Stimulated activated CD8-positive, alpha-beta memory T cell treated with anti-CD3 and anti-CD28 coated beads, Interleukin-15, amount 100 ng/mL, for 48 hours (primary cell): ENCODE measurements around the gene ATXN1.

Experiments
- DNase-seq, 2 donors: peaks; one replicate each; pipeline ENCODE4 v3.0.0-alpha.2; 2020; ENCODE audit warnings: low read depth in 2 of 2

ATXN1 gene

GRCh38 chr6:16783509-16783908 lies 22.2 kb upstream of the ATXN1 start:
- no peak for DNase-seq

DNA sequence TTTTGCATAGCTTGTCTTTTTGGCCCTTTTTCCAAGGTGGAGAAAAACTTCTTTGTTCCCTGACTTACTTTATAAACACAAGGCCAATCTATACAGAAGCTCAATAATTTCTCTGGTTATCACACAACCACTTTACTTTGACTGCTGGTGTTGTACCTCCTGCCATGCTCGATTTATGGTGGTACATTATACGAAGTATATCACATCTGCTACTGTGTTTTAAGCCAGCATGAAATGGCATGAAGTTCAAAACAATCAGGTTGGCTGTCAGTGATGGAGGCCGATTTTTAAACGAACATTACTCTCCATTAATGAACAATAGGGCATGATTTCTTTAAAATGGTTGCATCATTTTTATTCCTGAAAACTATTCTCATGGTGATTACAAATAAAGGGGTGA lies 21.0 kb upstream of the ATXN1 start:
- DNase-seq: no peak

DNA sequence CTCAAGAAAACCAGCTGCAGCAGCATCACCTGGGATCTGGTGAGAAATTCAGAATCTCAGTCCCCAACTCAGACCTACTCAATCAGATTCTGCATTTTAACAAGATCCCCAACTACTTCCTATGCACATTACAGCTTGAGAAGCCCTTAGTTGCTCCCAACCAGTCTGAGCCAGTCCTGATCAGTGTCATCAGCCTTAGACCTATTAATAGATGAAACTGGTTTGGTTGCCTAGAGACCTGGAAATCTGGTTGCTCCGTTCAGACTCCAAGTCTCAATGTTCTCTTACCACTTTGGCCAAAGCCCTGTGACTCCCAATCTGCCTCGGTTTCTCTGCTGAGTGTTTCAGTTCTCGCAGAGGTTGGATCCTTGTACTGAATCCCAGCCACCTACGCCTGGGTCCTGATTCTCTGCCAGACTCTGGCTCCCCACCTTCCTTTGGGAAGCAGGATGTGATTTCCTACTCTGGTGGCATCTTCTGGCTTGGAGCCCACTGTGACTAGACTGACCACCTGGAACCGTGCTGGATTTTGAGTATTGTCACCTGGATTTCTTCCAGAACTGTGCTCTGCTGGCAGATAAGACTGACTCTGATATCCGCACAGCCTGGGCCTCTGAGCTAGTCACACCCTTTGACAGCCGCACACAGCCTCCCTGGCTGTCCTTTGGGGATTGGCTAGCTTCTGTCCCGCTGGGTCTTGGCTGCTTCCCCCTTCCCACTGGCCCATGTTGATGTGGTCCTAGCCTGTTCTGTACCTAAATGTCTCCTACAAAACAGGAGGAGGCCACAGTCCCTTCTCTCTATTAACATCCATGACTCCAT lies 20.3 kb upstream of the ATXN1 start:
- DNase-seq: no peak

- DNase-seq: no peak
These were observed 17.3 kb upstream of the ATXN1 start for GRCh38 chr6:16778521-16778920.

- DNase-seq: no peak
These were observed 16.5 kb upstream of the ATXN1 start for GRCh38 chr6:16777794-16778193.

- DNase-seq: no peak
These were observed 15.2 kb upstream of the ATXN1 start for GRCh38 chr6:16776394-16777017.

DNA sequence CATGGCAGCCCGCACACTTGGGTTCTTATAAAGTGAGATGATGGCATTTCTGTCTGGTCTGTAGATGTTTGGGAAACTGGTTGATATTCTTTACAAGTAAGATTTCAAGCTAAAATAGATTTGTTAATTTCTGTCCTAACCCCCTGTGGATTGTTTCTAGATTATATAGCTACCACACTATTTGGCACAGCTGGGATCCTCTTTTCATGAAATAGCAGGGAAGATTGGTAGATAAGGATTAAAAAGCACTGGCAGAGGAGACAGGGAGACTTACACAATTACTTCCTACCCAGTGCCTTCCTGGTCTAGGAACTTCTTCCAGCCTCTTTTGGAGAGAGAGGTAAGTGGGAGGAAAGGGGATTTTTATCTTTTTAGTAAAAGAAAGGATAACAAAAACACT lies 13.2 kb upstream of the ATXN1 start:
- no peak for DNase-seq

GRCh38 chr6:16773362-16773761 lies 12.1 kb upstream of the ATXN1 start:
- DNase-seq: no peak

DNA sequence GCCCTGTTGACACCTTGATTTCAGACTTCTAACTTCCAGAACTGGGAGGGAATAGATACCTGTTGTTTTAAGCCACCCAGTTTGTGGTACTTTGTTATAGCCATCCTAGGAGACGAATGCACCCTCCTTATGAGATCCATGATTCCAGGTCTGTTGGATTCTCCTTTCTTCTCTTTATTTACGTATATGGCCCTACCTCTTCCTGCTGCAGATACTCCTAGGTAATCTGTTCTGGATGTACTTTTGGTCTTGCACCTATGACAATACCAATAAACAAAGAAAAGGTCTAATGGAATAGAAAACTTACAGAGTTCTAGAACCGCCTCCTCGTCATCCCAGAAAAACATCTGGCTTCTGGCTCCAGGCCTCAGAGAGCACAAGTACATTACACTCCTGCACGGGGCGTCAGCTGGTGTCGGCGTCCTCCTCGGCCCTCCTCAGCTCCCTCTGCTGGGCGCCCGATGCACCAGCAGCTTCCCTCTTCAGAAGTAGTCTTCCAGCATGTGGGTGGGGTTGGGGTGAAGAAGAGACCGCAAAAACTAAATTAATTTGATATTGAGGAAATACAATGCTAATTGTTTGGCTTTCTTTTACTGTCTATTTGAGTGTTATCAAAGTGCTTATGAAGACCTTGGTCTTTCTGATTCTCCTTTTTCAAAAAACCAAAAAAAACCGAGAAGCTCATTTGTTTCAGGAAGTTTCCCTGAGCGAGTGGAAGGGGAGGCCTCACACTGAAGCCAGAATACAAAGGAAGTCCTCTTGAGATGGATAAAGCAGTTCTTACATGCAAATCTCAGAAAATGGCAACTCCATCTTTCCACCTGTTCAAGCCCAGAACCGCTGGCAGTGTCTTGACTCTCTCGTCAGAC lies 9.7 kb upstream of the ATXN1 start:
- peak; percentile 52 to 62 for DNase-seq

DNA sequence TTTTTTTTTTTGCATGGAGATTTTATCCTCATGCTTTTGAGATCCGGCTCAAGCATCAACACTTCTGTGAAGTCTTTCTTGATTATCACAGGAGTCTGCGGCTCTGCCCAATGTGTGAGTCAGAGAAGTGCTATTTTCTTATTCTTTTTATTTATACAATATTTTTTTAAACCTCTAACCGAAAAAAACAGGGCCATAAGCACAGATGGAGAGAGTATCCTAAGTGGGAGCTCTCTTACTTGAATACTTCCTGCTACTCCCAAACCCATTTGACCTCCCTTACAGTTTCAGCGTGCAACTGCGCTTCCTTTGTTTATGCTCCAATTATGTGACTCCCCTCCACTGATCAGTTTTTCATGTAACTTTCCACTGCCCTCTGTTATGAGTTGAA lies 8.7 kb upstream of the ATXN1 start:
- DNase-seq: no peak

GRCh38 chr6:16769131-16769985 lies 8.1 kb upstream of the ATXN1 start:
- DNase-seq: peak; percentile 38 to 58

DNA sequence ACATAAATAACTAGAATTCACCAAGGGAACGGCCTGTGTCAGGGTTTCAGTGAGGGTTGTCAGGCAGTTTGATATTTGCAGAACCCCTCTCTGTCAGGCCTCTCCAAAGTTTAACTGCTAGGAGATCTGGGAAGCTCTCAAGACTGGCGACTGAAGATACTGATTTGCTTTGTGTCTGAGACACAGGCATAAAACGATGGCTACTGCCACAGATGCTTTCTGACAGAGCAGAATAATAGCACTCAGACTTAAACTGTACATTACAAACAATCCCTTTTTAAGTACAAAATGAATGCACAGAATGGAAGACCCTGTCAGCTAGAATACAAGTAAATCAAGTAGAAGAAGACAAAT lies 7.2 kb upstream of the ATXN1 start:
- DNase-seq: no peak

DNA sequence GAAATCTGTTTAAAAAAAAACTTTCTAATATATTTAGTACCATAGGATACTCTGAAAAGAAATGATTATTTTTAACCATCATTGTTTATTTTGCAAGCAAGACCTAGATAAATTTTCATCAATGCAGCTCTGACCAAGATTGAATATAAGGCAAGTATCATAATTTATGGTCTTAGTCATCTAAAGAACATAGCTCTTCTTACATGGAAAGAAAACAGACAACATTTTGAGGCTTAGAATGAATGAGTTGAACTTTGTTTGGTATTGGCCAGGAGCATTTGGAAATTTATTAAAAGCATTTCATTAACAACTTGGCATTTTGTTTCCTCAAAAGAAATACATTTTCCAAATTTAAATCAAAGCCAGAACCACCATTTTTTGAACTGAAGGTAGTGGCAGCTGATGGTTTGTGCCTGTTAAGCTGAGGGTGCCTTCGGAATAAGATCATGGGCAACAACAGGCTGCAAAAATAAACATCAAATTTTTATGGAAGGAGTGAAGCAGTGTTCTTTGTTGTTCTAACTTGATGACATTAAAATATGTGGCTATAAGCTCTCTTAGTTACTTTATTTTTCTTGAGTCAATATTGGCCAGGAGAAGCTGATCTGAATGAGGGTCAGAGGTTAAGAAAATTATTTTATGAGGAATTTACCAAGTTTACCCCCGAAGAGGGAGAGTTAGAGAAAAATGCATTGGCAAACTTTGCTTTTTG lies 6.7 kb upstream of the ATXN1 start:
- DNase-seq: no peak

GRCh38 chr6:16766836-16767745 lies 5.8 kb upstream of the ATXN1 start:
- no peak for DNase-seq

DNA sequence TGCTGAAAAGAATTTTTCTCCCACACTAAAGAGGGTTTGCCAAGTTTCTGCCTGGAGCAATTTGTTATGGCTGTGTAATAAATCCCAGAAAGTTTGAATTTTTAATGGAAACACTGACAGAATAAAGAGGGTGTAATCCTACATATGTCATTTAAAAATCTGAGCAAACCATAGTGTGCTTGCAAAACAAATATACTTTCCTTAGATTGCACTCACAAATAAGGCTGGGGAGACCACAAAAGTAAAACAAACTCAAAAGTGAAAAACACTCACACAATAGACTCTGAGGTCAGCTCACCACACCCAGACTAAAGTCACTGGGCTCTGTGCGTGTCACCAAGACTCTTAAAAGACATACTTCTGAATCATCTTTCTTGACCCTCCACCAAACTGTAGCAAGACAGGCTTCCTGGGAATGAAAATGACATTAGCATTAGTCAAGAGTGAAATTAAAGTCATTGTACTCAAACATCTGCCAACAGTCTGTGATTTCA lies 4.8 kb upstream of the ATXN1 start:
- peak; percentile 18 to 50 for DNase-seq

GRCh38 chr6:16765235-16765634 lies 4.0 kb upstream of the ATXN1 start:
- no peak for DNase-seq

DNA sequence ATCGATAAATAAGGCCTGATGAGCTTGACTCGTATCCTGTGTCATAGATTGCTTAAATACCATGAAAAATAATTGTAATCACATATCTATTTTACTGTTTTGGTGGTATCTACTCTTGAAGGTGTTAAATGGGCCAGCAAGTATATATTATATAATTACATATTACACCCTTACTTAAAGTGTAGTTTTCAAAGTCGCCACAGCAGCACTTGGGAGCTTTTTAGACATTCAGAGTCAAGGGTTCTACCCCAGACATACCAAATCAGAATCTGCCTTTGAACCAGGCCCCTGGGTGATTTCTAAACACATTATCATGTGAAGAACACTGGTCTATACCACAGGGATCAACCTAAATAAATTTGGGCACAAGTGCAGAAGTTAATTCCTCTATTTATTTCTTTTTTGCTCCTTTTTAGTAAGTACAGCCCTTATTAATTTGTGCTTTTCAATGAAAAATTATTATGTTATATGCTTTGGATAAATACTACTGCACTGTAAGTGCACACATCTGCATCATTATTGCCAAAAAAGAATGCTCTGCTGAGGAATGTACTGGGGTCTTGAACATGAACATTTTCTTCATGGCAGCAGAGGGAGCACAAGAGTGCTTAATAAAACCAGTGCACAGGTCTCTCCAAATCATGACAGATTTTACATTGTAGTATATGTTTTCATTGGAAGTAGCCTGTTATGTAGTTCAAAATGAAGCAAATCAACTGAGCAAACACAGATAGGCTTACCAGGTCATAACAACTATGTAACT lies 3.1 kb upstream of the ATXN1 start:
- no peak for DNase-seq

- peak; percentile 19 to 23 for DNase-seq
These were observed 1.6 kb upstream of the ATXN1 start for GRCh38 chr6:16762550-16763477.
